NT2/D1 (cell line): ENCODE results near the gene KRTAP10-1.

ENCODE experiments used
- SUZ12 ChIP-seq: IDR thresholded peaks from 2 replicates; pipeline ENCODE4 v1.6.1; 2011; ENCODE audit not compliant: insufficient read length, insufficient read depth; ENCODE audit errors: extremely low read depth
- YY1 ChIP-seq: IDR thresholded peaks from 2 replicates; pipeline ENCODE4 v1.6.1; 2011; ENCODE audit not compliant: insufficient read length, insufficient read depth

DNA sequence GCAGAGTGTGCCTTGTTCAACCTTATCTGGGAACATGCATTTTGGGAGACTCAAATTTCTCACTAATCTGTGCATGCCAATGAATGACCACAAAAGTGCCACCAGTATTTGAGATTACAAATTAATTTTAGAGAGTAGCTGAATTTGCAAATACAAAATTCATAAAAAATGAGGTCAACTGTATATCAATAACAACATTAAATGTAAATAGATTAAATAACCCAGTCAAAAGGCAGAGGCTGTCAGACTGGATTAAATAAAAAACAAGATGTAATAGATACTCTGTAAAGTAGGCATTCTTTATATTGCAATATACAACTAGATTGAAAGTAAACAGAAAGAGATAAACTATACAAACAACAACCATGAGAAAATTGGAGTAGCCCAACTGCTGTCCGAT lies 24.1 kb upstream of the KRTAP10-1 start:
- TF ChIP-seq SUZ12 (no peak), YY1 (no peak)
